B cell (primary cell): ENCODE measurements around the gene C1orf105.
A peak's percentile ranks its signal among the peaks of the same experiment; 100 is the strongest.

ENCODE experiments used
- EZH2 ChIP-seq: IDR thresholded peaks from 2 replicates; pipeline ENCODE4 v1.6.1; 2012; ENCODE audit warnings: borderline replicate concordance, low read depth, mild to moderate bottlenecking, moderate library complexity, low read length; ENCODE audit not compliant: insufficient read depth, poor library complexity, severe bottlenecking
- TF ChIP-seq, protein P1 (sequence below): fragments of 200-600 bp; IDR thresholded peaks from one replicate; pipeline ENCODE4 v1.8.0; 2022; ENCODE audit warnings: antibody characterized with exemption, mild to moderate bottlenecking

DNA sequence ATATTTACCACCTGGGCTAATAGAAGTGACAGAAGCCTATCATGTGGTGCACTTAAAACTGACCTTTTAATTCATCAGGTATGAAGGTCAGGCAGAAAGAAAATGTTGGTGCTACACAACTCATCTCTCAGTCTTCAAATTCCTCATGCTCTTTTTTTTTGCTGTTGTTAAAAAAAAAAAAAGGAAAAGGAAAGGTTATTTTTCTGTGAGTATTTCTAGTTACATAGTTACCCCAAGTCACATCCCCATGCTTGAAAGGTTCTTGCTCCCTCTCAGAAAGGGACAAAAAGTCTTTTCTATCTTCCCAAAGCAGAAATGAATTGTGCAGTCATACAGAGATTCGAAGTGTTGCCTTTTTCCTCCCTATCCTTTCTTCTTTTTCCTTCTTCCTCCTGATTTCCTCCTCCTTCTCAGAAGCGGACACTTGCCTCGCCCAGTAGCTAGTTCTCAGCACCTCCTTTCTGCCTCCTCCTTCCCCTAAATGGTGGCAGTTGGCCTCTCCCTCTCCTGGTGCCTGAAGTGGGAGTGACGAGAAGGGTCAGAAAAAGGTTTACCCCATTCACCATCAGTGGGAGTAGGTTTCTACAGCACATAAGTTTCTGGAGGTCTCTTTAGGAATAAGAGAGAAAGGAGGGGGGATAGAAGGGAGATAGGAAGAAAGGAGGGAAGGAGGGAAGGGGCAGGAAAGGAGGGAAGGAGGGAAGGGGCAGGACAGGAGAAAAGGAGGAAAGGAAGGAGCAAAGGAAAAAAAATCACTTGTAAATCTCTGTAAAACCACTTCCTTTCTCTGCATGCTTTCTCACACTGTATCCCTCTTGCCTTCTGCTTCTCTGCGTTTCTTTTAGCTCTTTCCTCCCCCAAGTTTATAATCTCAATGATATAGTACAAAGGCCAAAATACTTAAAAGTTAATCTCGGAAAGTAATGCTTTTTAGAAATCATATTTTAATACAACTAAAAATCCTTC lies 20.4 kb upstream of the C1orf105 start:
- TF ChIP-seq, protein P1, sequence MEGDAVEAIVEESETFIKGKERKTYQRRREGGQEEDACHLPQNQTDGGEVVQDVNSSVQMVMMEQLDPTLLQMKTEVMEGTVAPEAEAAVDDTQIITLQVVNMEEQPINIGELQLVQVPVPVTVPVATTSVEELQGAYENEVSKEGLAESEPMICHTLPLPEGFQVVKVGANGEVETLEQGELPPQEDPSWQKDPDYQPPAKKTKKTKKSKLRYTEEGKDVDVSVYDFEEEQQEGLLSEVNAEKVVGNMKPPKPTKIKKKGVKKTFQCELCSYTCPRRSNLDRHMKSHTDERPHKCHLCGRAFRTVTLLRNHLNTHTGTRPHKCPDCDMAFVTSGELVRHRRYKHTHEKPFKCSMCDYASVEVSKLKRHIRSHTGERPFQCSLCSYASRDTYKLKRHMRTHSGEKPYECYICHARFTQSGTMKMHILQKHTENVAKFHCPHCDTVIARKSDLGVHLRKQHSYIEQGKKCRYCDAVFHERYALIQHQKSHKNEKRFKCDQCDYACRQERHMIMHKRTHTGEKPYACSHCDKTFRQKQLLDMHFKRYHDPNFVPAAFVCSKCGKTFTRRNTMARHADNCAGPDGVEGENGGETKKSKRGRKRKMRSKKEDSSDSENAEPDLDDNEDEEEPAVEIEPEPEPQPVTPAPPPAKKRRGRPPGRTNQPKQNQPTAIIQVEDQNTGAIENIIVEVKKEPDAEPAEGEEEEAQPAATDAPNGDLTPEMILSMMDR = peak; percentile 61
- TF ChIP-seq EZH2 = no peak
